Measurements from ENCODE around the gene ANKS1A. TPM values are rescaled to one million over a fixed set of nuclear protein-coding genes. Genes with fewer than 3 reads are reported as not detected.

The ANKS1A gene
- polyA plus RNA-seq, 1 donor = 42.0 TPM

GRCh38 chr6:35067234-35067633 lies 178.2 kb downstream of the ANKS1A start:
- DNase-seq = no peak

GRCh38 chr6:35068206-35068605 lies 179.2 kb downstream of the ANKS1A start:
- no peak for DNase-seq

- DNase-seq = no peak
Observed at GRCh38 chr6:35068644-35069043, 179.6 kb downstream of the ANKS1A start.

GRCh38 chr6:35069262-35069661 lies 180.2 kb downstream of the ANKS1A start:
- DNase-seq = no peak

- no peak for DNase-seq
Observed at GRCh38 chr6:35070111-35070510, 181.1 kb downstream of the ANKS1A start.

- DNase-seq = no peak
Observed at GRCh38 chr6:35071347-35071994, 182.4 kb downstream of the ANKS1A start.

- no peak for DNase-seq
Observed at GRCh38 chr6:35072051-35072697, 183.1 kb downstream of the ANKS1A start.

GRCh38 chr6:35072698-35073055 lies 183.6 kb downstream of the ANKS1A start:
- DNase-seq = no peak

GRCh38 chr6:35073211-35073610 lies 184.2 kb downstream of the ANKS1A start:
- DNase-seq = no peak

GRCh38 chr6:35073766-35074471 lies 184.9 kb downstream of the ANKS1A start:
- DNase-seq = no peak

- no peak for DNase-seq
Observed at GRCh38 chr6:35076997-35077712, 188.1 kb downstream of the ANKS1A start.

- DNase-seq = no peak
Observed at GRCh38 chr6:35077713-35078105, 188.7 kb downstream of the ANKS1A start.

- DNase-seq = no peak
Observed at GRCh38 chr6:35078226-35078850, 189.3 kb downstream of the ANKS1A start.

- DNase-seq = no peak
Observed at GRCh38 chr6:35078896-35079295, 189.8 kb downstream of the ANKS1A start.

GRCh38 chr6:35079311-35080000 lies 190.4 kb downstream of the ANKS1A start:
- DNase-seq = no peak

- no peak for DNase-seq
Observed at GRCh38 chr6:35080016-35080680, 191.1 kb downstream of the ANKS1A start.

GRCh38 chr6:35080821-35081425 lies 191.9 kb downstream of the ANKS1A start:
- no peak for DNase-seq

- DNase-seq = no peak
Observed at GRCh38 chr6:35081426-35081851, 192.4 kb downstream of the ANKS1A start.

GRCh38 chr6:35082046-35082732 lies 193.1 kb downstream of the ANKS1A start:
- no peak for DNase-seq

Measured in left kidney (tissue), 2 donors.